ENCODE results near the gene KPNA6.

GRCh38 chr1:32114420-32114819 is 6.6 kb downstream of the KPNA6 start:
- TF ChIP-seq, protein P1, sequence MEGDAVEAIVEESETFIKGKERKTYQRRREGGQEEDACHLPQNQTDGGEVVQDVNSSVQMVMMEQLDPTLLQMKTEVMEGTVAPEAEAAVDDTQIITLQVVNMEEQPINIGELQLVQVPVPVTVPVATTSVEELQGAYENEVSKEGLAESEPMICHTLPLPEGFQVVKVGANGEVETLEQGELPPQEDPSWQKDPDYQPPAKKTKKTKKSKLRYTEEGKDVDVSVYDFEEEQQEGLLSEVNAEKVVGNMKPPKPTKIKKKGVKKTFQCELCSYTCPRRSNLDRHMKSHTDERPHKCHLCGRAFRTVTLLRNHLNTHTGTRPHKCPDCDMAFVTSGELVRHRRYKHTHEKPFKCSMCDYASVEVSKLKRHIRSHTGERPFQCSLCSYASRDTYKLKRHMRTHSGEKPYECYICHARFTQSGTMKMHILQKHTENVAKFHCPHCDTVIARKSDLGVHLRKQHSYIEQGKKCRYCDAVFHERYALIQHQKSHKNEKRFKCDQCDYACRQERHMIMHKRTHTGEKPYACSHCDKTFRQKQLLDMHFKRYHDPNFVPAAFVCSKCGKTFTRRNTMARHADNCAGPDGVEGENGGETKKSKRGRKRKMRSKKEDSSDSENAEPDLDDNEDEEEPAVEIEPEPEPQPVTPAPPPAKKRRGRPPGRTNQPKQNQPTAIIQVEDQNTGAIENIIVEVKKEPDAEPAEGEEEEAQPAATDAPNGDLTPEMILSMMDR (IDR thresholded peaks at IDR 0.05) = no peak
- no peak for TF ChIP-seq POLR2A (IDR thresholded peaks at IDR 0.05)
